Activated naive CD4-positive, alpha-beta T cell treated with anti-CD3 and anti-CD28 coated beads, Interleukin-2, amount 10 ng/mL, durations not matched to agents 7 days and 5 days (primary cell): ENCODE measurements around the gene EFCAB3.
"Not testable (repeated sequence)": the region's sequence is repeated elsewhere in the genome, so short reads cannot be mapped to it uniquely, and the experiment has no call there.

Source experiments
- CTCF ChIA-PET: fragments of 350-600 bp; sonication (Branson Sonifier 250); formaldehyde crosslinking; loops from one replicate; lab custom pipeline; 2021; ENCODE audit warnings: antibody characterized with exemption; lab: Charles Lee
- DNase-seq: peaks from one replicate; pipeline ENCODE4 v3.0.0-alpha.2; 2020
- H3K27ac Mint-ChIP-seq: one replicate; pipeline ENCODE4 v1.8.0; 2021; ENCODE audit warnings: mild to moderate bottlenecking, moderate library complexity, mixed read lengths
- H3K27me3 Mint-ChIP-seq: one replicate; pipeline ENCODE4 v1.8.0; 2021; ENCODE audit warnings: mild to moderate bottlenecking, mixed read lengths
- H3K36me3 Mint-ChIP-seq: one replicate; pipeline ENCODE4 v1.8.0; 2021; ENCODE audit warnings: mixed read lengths
- H3K4me1 Mint-ChIP-seq: one replicate; pipeline ENCODE4 v1.8.0; 2021; ENCODE audit warnings: mixed read lengths
- H3K4me3 Mint-ChIP-seq: one replicate; pipeline ENCODE4 v1.8.0; 2021; ENCODE audit warnings: mild to moderate bottlenecking, moderate library complexity, mixed read lengths
- H3K9me3 Mint-ChIP-seq: one replicate; pipeline ENCODE4 v1.8.0; 2021; ENCODE audit warnings: mixed read lengths

The EFCAB3 gene

DNA sequence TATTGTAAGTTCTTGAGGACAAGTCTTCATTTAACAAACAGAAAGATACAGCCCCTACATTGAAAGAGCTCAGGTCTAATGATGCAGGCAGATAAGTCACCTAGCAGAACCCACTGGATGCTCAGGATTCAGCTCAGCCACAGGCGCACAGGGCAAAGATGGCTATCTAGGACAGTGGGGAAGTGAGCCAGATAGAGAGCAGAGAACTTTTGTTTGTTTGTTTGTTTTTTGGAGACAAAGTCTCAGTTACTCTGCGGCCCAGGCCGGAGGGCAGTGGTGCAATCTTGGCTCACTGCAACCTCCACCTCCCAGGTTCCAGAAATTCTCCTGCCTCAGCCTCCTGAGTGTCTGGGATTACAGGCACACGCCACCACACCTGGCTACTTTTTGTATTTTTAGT lies 63.7 kb downstream of the EFCAB3 start:
- no peak for DNase-seq
- peaks cover 32% of the 10 kb centered on the region for H3K36me3 Mint-ChIP-seq
- H3K27ac Mint-ChIP-seq, result no peak overlapping the region
- H3K27me3 Mint-ChIP-seq, result no peaks in the 10 kb centered on the region
- no peak overlapping the region for H3K4me3 Mint-ChIP-seq
- no peaks in the 10 kb centered on the region for H3K9me3 Mint-ChIP-seq
- CTCF ChIA-PET, result no interaction called here
- H3K4me1 Mint-ChIP-seq, result no peaks in the 10 kb centered on the region

DNA sequence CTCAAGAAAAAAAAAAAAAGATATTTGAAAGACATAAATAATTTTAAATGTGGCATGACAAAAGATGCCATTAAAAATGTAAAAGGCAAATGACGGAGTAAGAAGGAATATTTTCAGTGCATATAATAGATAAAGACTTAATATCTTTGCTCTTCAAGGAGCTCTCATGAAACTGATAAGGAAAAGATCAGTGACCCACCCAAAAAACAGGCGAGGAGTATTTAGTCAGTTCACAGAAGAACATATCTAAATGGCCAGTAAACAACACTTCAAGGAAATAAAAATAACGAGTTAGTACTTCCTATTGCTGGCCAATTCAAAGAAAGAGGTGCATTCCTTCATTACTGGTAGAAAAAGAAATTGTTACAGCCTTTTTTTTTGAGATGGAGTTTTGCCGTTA lies 65.4 kb downstream of the EFCAB3 start:
- H3K4me3 Mint-ChIP-seq, H3K27ac Mint-ChIP-seq, DNase-seq, H3K9me3 Mint-ChIP-seq, CTCF ChIA-PET, H3K4me1 Mint-ChIP-seq, H3K27me3 Mint-ChIP-seq: not testable (repeated sequence)
- H3K36me3 Mint-ChIP-seq, result peaks cover 30% of the 10 kb centered on the region

DNA sequence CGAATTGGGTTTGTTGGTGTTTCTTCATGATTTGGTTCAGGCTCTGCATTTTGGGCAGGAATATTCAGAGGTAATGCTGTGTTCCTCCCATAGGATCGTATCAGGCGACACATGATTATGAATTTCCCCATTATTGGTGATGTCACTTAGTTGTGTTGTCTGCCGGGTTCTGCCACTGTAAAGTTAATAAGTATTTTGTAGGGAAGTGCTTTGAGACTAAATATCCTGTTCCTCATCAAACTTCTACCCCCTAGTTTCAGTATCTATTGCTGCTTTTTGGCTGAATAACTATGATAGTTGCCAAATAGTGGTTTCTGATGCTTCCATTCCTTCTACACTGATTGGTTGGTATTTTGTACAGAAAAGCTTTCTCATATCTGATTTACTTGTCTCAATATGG lies 71.8 kb downstream of the EFCAB3 start:
- H3K27me3 Mint-ChIP-seq, H3K9me3 Mint-ChIP-seq, H3K4me3 Mint-ChIP-seq, CTCF ChIA-PET, H3K27ac Mint-ChIP-seq, DNase-seq: not testable (repeated sequence)
- Mint-ChIP-seq H3K36me3 (peaks cover 20% of the 10 kb centered on the region), H3K4me1 (peaks cover 11% of the 10 kb centered on the region)

DNA sequence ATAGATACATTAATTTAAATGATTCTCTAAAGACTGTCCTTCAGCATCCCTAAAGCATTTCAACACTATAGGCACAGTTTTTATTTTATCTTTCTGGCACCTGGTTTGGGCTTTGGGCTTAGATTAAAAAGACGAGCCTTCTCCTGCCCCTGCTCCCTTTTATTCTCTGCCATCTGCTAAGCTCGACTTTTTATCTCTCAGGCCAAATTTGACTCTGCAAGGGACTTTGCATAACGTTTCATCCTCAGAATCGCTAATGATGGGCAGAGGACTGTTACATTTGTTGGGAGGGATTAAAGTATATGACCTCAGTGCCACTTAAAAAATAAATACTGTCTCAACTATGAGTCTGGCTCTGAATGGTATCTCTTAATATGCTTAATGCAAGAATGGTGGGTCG lies 72.7 kb downstream of the EFCAB3 start:
- DNase-seq, H3K4me3 Mint-ChIP-seq, CTCF ChIA-PET, H3K27ac Mint-ChIP-seq, H3K27me3 Mint-ChIP-seq, H3K9me3 Mint-ChIP-seq: not testable (repeated sequence)
- peaks cover 12% of the 10 kb centered on the region for H3K36me3 Mint-ChIP-seq
- peaks cover 11% of the 10 kb centered on the region for H3K4me1 Mint-ChIP-seq

DNA sequence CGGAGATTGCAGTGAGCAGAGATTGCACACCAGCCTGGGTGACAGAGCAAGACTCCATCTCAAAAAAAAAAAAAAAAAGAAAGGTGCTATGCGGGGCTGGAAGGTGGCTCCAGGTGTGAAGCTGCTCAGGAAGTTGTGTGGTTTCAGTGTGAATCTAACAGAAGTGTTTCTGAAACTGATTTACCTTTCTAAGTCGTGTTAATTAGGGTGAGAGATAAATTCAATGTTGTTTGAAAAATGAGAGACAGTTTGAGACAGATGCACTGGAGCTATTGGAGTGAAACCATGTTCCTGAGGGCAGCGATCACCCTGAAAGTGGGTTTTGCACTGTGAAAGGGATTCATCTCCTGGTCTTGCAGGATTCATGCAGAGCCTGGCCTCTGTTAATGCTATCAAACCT lies 73.3 kb downstream of the EFCAB3 start:
- peaks cover 11% of the 10 kb centered on the region for H3K4me1 Mint-ChIP-seq
- CTCF ChIA-PET, H3K36me3 Mint-ChIP-seq, H3K9me3 Mint-ChIP-seq, DNase-seq, H3K27me3 Mint-ChIP-seq, H3K27ac Mint-ChIP-seq, H3K4me3 Mint-ChIP-seq: not testable (repeated sequence)

DNA sequence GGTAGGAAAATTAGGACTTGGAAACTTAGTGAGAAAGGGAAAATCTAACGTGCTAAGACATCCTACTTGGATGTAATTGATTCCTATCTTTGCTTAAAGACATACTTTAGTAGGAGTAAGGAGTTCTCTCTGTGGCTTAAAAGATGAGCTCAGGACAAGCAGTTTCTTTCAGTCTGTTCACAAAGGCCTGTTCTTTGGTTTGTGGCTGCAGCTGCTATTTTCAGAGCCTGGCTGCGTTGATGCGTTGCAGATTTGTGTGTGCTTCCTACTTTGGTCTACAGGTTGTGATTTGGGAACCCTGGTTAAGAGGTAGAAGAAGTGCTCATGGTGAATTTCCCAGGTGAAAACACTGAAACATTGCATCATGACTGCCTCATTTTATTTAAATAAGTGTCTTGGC lies 73.8 kb downstream of the EFCAB3 start:
- H3K4me3 Mint-ChIP-seq, H3K27me3 Mint-ChIP-seq: not testable (repeated sequence)

GRCh38 chr17:62456016-62456415 lies 75.7 kb downstream of the EFCAB3 start:
- DNase-seq, result no peak
- CTCF ChIA-PET, result interaction anchor here (1.1 kb wide), 1 partner anchor 10 kb away, joined by 3 read pairs; no protein-coding TSS in a partner anchor
- no peaks in the 10 kb centered on the region for H3K9me3 Mint-ChIP-seq

More for the DNA sequence above, 73.8 kb downstream of the EFCAB3 start:
- H3K27ac Mint-ChIP-seq, CTCF ChIA-PET, H3K36me3 Mint-ChIP-seq, DNase-seq, H3K9me3 Mint-ChIP-seq: not testable (repeated sequence)
- H3K4me1 Mint-ChIP-seq, result peaks cover 11% of the 10 kb centered on the region

DNA sequence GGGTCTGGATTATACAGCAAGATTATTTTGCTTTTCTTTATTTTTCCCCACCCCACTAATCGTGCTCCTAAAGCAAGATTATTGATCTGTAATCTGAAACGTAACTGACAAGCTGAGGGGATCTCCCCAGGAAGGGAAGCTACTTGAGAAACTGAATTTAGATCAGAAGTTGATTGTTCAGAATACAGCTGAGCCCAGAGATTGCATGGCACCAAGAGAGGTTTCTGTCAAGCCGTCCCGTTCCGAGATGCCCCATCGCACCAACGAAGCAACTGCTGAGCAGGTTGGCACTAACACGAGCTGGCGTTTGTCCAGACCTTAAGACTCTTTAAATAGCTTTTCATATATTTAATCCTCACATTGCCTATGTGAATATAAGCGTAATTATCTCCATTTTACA lies 78.1 kb downstream of the EFCAB3 start:
- CTCF ChIA-PET, H3K4me1 Mint-ChIP-seq, H3K36me3 Mint-ChIP-seq, H3K4me3 Mint-ChIP-seq, DNase-seq, H3K27ac Mint-ChIP-seq, H3K9me3 Mint-ChIP-seq: not testable (repeated sequence)
- H3K27me3 Mint-ChIP-seq, result peaks cover 16% of the 10 kb centered on the region

More at GRCh38 chr17:62456016-62456415, 75.7 kb downstream of the EFCAB3 start:
- Mint-ChIP-seq H3K27ac (no peak overlapping the region), H3K4me1 (peaks cover 11% of the 10 kb centered on the region), H3K36me3 (peaks cover 7% of the 10 kb centered on the region), H3K4me3 (no peak overlapping the region), H3K27me3 (peaks cover 6% of the 10 kb centered on the region)

DNA sequence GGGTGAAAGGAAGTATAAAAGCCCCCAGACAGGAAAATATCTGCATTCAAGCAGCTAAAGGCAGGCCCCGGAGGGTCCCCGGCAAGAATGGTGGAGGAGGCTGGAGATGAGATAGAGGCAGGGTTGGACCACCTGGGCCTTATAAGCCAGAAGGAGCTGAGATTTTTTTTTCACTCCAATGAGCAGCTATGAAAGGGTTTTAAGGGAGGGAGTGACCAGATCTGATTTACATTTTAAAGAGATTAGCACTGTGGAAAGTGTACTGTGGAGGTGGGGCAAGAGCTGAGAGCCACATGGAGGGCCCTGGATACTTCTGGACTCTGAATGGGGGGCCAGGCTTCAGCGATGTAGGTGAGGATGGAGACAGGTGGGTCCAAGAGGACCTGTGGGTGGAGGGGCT lies 84.1 kb downstream of the EFCAB3 start:
- H3K9me3 Mint-ChIP-seq, DNase-seq, H3K4me1 Mint-ChIP-seq, CTCF ChIA-PET, H3K4me3 Mint-ChIP-seq, H3K36me3 Mint-ChIP-seq, H3K27ac Mint-ChIP-seq: not testable (repeated sequence)
- peaks cover 30% of the 10 kb centered on the region for H3K27me3 Mint-ChIP-seq

DNA sequence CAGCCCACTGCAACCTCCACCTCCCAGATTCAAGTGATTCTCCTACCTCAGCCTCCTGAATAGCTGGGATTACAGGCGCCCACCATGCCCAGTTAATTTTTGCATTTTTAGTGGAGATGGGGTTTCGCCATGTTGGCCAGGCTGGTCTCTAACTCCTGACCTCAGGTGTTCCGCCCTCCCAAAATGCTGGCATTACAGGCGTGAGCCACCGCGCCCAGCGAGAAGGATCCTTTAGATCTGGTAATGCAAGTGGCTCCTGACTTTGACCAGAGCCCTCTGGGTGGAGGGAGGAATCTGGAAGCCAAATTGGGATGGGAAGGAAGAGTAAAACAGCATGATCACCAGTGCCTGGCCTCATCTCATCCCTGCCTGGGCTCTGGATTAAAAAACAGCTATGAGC lies 84.9 kb downstream of the EFCAB3 start:
- CTCF ChIA-PET, result interaction anchor here (1.1 kb wide), 1 partner anchor 9 kb away, joined by 3 read pairs; no protein-coding TSS in a partner anchor
- H3K4me1 Mint-ChIP-seq, H3K9me3 Mint-ChIP-seq, H3K27ac Mint-ChIP-seq, H3K36me3 Mint-ChIP-seq, DNase-seq, H3K4me3 Mint-ChIP-seq: not testable (repeated sequence)
- peaks cover 30% of the 10 kb centered on the region for H3K27me3 Mint-ChIP-seq
